NCI-H2081 (cell line): ENCODE data around the gene COASY.
"Not testable (repeated sequence)": the region's sequence is repeated elsewhere in the genome, so short reads cannot be mapped to it uniquely, and the experiment has no call there.

Source experiments
- DNase-seq, 2 experiments: peaks; one replicate each; lab custom pipeline; 2025; lab: John Stamatoyannopoulos, UW

COASY gene

DNA sequence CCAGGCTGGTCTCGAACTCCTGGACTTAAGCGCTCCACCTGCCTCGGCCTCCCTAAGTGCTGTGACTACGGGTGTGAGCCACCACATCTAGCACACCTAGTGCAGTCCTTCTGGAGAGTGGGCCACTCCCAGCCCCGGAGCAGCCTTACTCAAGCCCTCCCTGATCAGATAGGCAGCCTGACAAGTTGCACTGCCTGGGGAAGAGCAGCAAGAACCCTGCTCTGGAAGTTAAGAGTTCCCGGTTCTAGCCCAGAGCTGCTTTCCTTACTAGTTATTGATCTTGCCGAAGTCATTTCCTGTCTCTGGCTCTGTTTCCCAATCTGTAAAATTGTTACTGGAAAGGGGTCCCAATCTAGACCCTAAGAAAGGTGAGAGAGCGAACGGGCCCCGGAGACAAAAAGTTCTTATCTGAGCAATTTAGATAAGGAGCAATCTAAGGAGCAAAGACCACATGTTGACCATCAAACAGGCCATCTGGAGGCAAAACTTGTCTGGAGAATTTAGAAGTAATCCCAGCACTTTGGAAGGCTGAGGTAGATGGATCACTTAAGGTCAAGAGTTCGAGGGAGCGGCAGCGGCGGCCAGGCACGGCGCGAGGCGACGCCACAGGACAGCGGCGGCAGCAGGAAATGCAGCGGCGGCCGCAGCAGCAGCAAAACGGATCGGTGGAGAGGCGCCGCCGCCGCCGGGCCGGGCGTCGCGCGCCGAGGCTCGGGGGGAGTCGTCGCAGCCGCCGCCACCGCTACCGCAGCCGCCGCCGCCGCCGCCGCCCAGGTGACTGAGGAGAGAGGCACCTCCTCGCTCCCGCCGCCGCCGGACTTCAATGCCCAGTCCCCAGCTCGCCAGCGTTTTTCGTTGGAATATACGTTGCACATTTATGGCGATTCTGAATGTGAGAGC is 30.2 kb upstream of the COASY start:
- DNase-seq, result peak; percentile 55 to 71

DNA sequence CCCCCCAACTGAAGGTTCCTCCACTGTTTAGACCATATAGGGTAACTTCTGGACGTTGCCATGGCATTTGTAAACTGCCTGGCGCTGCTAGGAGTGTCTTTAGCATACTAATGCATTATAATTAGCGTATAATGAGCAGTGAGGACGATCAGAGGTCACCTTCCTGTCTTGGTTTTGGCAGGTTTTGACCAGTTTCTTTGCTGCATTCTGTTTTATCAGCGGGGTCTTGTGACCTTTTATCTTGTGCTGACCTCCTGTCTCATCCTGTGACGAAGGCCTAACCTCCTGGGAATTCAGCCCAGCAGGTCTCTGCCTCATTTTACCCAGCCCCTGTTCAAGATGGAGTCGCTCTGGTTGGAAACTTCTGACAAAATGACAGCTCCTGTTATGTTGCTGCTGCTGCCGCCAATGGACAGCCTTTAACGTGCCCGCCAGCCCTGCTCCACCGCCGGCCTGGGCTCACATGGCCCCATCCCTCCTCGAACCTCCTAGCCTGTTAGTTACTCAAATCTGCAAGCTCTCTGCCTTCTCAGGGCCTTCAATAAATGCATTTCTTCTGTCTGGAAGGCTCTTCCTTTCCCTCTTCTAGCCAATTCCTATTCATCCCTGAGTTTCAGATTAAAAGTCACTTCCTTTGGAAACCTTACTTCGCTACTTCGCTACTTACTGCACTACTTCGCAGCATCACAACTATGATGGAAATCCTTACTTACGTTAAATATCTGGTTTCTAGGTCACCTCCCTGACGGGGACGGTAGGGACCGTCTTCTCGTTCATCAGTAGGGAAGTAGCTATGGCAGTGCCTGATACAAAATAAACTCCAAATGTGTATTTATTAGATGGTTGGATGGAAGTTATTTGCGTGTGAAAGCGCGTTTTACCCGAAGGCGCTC is 26.5 kb upstream of the COASY start:
- DNase-seq, result no peak

DNA sequence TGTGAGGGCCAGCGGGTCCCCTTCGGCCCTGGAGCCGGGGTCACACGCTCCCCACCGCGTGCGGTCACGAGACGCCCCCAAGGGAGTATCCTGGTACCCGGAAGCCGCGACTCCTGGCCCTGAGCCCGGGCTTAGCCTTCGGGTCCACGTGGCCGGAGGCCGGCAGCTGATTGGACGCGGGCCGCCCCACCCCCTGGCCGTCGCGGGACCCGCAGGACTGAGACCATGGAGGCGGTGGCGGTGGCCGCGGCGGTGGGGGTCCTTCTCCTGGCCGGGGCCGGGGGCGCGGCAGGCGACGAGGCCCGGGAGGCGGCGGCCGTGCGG is 25.9 kb upstream of the COASY start, which contains the start of gene NAGLU:
TSS of gene NAGLU (plus strand) at position 194 of the 324 bp plus-strand sequence. CDS start at position 226, 32 bp downstream.
- DNase-seq, result peak; percentile 93 to 96

DNA sequence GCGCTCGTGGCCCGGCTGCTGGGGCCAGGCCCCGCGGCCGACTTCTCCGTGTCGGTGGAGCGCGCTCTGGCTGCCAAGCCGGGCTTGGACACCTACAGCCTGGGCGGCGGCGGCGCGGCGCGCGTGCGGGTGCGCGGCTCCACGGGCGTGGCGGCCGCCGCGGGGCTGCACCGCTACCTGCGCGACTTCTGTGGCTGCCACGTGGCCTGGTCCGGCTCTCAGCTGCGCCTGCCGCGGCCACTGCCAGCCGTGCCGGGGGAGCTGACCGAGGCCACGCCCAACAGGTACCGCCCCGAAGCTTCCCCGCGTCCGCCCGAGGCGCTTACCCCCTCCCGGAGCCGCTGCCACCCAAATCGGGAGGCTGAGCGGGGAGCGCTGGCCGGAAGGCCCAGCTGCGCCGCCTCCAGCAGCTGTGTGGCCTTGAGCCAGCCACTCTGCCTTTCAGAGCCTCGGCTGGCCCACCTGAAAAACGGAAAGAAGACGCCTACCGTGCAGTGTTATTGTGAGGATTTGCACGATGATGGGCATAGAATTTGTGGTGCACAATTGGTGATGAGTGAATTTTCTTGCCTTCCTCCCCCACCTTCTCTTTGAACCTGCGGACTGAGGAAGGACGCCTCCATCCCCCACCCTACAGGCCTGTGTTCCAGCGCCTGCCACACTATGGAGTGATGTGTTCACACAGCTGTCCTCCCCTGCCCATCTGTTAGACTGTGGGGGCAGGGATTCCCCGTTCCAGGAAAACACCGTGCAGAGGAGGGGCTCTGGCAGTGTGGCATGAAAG is 25.4 kb upstream of the COASY start:
- DNase-seq, result peak; percentile 95 to 96

DNA sequence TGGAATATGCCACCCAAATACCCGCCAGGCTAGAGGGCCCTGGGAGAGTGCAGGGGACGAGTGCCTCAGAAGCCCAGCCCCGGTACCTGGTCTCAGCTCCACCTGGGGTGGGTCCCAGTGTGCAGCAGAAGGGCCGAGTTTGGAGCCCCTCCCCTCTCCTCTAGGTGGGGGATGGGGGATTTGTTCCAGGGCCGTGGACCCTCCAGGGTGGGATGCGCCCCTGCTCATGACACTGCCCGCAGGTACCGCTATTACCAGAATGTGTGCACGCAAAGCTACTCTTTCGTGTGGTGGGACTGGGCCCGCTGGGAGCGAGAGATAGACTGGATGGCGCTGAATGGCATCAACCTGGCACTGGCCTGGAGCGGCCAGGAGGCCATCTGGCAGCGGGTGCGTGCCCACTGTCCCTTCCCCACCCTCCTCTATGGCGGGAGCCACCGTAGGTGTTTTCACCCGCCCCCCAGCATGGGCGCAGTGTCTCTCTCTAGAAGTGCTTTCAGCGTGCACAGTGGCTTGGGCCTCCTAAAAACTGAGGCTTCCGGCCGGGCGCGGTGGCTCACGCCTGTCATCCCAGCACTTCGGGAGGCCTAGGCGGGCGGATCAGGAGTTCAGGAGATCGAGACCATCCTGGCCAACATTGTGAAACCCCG is 24.7 kb upstream of the COASY start:
- no peak for DNase-seq

DNA sequence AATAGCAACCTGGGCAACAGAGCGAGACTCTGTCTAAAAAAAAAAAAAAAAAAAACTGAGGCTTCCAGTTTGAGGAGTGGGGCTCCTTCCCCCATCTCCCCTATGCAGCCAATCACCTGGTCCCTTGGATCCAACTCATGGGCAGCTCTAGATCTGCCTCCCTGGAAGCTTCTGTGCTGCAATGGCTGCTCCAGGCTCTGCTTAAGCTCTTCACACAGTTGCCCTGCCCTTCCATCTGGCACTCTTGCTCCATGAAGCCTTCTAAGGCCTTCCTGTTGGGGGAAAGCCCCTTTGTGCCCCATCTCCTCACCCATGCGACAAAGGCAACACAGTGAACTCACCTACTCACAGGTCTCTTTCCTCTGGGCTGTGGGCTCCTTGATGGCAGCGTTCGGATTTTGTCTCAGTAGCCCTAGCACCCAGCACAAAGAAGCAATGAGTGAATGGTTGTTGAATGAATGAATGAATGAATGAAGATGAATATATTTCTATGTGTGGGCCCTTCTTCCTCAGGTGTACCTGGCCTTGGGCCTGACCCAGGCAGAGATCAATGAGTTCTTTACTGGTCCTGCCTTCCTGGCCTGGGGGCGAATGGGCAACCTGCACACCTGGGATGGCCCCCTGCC is 24.0 kb upstream of the COASY start:
- DNase-seq, result no peak

DNA sequence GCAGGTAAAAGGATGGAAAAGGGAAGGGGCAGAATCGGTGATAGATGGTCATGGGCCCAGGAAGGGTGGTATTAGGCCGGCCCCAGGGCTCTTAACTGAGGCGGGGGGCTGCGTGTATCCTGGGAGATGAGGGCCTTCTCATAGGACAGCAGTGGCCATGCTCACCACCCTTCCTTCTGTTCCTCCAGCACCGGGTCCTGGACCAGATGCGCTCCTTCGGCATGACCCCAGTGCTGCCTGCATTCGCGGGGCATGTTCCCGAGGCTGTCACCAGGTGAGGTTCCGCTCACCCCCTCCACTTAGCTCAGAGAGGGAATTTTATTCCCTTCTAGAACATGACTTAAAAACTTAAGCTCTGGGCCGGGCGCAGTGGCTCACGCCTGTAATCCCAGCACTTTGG is 23.5 kb upstream of the COASY start:
- no peak for DNase-seq

DNA sequence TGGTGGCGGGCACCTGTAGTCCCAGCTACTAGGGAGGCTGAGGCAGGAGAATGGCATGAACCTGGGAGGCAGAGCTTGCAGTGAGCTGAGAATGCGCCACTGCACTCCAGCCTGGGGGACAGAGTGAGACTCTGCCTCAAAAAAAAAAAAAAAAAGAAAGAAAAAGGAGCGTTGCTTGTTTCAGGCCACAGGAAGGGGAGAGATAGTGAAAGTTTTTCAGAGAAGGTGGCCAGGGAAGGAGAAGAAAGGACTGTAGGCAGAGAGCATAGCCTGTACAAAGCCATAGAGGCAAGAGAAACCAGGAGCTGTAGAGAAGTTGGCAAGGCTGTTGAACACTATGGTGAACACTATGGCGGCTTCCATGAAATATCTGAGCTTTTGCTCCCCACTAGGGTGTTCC is 21.4 kb upstream of the COASY start:
- not testable (repeated sequence) for DNase-seq

DNA sequence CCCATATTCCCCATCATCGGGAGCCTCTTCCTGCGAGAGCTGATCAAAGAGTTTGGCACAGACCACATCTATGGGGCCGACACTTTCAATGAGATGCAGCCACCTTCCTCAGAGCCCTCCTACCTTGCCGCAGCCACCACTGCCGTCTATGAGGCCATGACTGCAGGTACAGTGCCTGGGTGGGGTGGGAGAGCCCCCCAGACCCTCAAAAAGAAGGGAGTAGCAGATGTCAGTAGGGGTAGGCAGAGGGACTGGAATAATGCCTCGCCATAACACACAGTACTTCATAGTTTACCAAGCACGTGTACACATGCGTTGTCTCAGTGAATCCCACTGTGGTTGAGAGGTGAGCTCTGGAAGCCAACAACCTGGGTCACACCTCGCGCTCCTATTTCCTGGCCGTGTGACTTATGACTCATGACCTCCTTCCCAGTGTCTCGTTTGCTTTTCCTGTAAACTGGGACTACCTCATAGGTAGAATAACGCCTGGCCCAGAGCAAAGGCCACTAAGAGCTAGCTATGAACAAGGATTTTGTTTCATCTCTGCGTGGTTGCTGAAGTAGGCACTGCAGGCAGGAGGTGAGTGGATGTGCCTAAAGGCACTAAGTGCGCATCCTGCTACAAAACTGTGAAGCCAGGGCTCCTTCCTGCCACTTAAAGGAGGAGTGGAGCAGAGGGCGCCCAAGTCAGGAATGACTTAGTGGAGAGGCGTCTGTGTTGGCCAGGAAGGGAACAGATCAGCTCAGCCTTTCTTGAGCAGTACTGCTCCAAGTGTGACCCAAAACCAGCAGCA is 20.7 kb upstream of the COASY start:
- no peak for DNase-seq

DNA sequence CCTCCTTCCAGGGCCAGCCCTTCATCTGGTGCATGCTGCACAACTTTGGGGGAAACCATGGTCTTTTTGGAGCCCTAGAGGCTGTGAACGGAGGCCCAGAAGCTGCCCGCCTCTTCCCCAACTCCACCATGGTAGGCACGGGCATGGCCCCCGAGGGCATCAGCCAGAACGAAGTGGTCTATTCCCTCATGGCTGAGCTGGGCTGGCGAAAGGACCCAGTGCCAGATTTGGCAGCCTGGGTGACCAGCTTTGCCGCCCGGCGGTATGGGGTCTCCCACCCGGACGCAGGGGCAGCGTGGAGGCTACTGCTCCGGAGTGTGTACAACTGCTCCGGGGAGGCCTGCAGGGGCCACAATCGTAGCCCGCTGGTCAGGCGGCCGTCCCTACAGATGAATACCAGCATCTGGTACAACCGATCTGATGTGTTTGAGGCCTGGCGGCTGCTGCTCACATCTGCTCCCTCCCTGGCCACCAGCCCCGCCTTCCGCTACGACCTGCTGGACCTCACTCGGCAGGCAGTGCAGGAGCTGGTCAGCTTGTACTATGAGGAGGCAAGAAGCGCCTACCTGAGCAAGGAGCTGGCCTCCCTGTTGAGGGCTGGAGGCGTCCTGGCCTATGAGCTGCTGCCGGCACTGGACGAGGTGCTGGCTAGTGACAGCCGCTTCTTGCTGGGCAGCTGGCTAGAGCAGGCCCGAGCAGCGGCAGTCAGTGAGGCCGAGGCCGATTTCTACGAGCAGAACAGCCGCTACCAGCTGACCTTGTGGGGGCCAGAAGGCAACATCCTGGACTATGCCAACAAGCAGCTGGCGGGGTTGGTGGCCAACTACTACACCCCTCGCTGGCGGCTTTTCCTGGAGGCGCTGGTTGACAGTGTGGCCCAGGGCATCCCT is 18.5 kb upstream of the COASY start:
- no peak for DNase-seq

DNA sequence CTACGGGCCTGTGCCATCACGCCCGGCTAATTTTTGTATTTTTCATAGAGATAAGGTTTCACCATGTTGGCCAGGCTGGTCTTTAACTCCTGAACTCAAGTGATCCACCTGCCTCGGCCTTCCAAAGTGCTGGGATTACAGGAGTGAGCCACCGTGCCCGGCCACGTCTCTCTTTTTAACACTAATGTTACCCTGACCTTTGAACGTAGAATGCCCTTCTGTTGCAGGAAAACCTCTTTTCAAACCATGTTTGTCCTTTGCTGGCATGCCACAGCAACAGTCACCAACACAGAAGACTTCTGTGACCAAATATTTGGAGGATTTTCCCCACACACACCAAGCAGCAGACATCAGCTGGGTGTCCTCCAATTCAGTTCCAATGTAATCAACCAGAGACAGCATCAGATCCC is 17.1 kb upstream of the COASY start:
- DNase-seq, result no peak

DNA sequence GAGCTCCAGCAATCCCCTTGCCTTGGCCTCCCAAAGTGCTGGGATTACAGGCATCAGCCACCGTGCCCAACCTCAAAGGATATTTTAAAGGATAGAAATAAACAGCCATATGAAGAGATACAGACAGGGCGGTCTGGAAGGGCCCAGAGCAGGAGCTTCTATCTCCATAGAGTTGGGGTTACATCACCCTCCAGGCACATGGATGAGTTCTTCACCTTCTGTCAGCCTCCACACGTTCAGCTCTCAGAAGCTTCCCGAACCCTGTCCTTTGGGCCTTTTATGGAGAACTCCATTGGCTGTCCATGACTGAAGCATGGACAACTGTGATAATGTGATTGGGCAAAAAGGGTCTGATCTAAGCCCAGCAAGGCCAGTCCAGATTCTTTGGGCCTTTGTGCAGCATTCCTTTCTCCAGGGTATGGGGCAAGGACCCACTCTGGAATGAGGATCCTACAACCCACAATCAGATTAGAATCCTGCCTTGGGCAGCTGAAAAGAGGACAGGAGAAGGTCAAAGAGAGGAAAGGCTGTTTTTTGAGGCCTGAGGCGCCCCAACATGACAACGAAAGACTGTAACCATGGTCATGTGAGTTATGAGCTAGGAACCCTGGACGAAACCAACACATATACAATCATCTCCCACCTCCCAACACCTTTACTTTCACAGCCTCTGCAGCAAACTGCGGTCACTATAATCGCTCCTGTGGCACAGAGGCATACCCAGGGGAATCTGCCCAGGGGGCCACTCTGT is 16.0 kb upstream of the COASY start:
- not testable (repeated sequence) for DNase-seq

DNA sequence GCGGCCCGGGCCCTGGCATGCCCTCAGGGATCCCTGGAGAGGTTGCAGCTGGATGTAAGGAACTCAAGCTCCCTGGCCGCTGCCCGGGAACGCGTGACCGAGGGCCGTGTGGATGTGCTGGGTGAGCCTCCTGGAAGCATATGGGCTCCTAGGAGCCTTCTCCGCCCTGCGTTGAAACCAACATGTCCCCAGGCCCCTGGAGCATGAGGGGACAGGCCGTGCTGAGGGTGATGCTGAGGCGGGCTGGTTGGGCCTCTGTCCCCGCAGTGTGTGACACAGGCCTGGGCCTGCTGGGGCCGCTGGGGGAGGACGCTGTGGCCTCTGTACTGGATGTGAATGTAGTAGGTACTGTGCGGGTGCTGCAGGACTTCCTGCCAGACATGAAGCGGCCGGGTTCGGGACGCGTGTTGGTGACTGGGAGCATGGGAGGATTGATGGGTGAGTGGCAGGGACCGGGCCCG is 14.9 kb upstream of the COASY start:
- DNase-seq, result no peak

DNA sequence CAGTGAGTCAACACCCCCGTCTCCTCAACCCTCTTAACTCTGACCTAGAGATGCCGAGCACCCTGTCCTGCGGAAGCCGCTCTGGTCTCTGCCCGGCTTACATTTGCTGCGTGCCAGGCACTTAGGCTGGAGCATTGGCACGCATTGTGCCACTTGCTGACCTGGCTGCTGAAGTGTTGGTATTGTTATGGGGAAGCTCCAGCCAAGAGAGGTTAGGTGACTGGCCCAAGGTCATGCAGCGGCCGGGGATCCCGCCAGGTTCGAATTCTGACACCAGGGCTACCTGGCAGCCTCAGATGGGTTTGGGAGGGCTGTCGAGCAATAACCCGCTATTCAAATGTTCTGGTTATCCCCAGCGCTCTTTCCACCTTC is 14.3 kb upstream of the COASY start:
- DNase-seq, result no peak

DNA sequence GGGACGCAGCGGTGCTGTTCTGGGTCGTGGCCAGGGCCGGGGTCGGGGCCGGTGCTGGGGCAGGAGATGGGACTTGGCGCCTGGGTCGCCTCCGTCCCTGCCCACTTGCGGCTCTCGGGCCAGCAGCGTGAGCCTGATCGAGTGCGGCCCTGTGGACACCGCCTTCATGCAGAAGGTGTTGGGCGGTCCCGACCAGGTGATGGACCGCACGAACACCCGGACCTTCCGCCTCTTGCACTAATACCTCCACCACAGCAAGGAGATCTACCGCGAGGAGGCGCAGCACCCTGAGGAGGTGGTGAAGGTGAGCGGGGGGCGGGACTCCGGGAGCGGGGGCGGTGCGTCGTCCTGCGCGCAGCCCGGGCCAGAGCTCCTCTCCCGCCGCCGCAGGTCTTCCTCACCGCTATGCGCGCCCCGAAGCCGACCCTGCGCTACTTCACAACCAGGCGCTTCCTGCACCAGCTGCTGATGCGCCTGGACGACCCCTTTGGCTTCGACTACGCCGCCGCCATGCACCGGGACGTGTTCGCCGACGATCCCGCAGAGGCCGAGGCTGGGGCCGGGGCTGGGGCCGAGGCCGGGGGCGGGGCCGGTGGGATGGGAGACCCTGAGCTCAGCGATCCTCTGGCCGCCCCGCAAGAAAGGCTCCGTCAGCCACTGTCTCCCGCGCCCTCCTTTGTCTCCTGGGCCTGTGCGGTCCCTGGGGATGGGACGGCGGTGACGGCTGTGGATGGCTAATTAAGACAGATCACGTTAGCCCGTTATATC is 13.7 kb upstream of the COASY start:
- peak; percentile 80 to 85 for DNase-seq

DNA sequence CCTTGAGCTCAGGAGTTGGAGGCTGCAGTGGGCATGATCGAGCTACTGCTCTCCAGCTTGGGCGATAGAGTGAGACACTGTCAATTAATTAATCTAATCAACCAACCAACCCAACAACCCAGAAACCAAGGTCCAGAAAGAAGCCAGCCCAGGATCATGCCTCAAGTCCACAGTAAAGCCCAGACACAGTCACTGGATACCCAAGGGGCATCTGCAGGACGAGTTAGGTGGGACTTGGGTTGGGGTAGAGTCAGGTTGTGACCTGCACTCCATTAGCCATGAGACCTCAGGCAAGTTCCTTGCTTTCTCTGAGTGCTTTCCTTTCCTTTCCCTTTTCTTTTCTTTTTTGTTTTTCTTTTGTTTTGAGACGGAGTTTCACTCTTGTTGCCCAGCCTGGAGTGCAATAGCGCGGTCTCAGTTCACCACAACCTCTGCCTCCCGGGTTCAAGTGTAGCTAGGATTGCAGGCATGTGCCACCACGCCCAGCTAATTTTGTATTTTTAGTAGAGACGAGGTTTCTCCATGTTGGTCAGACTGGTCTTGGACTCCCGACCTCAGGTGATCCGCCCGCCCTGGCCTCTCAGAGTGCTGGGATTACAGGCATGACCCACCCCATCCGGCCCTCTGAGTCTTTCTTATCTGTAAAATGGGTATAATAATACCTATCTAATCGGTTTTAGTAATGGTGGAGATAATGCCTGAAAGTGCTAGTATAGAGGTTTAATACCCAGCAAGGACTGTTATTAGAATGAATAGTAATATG is 12.8 kb upstream of the COASY start:
- no peak for DNase-seq

DNA sequence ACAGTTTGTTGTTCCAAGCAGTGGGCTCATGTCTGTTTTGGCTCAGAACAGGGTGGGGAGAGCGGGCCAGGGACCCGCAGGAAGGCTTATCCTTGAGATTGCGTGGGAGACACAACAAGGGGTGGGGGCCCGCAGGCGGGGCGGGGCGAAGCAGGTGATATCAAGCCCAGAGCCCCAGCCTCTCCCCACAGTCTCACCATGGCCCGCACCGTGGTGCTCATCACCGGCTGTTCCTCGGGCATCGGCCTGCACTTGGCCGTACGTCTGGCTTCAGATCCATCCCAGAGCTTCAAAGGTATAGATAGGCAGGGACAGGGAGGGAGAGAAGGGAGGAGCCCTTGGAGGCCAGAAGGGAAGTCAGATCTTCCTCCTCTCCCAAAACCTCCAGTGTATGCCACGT is 9.2 kb upstream of the COASY start, which contains the start of gene HSD17B1:
TSS of gene HSD17B1 (plus strand) at position 188 of the 400 bp plus-strand sequence. CDS start at position 199, 11 bp downstream.
- DNase-seq, result not testable (repeated sequence)
